GM06990 (cell line): Measurements from ENCODE around the gene SV2B.

Experiments used
- DNase-seq: peaks from one replicate; pipeline ENCODE4 v3.0.0-alpha.2; 2011; ENCODE audit not compliant: insufficient read length; ENCODE audit errors: extremely low read depth
- H3K27me3 ChIP-seq: replicated peaks from 2 replicates; pipeline ENCODE4 v1.6.0; 2011; ENCODE audit warnings: low read length; ENCODE audit not compliant: control insufficient read depth, insufficient read depth
- H3K36me3 ChIP-seq: 2 replicates; pipeline ENCODE4 v1.5.1; 2011; ENCODE audit warnings: low read length; ENCODE audit not compliant: control insufficient read depth, insufficient read depth
- H3K4me3 ChIP-seq: replicated peaks from 2 replicates; pipeline ENCODE4 v1.5.1; 2011; ENCODE audit warnings: low read depth, mild to moderate bottlenecking, control low read depth, low read length
- TF ChIP-seq, protein P1 (sequence below): IDR thresholded peaks from 2 replicates; pipeline ENCODE4 v1.5.1; 2011; ENCODE audit warnings: low read length, control low read depth, mild to moderate bottlenecking, inconsistent platforms; ENCODE audit not compliant: insufficient read depth, poor library complexity, severe bottlenecking

The SV2B gene

DNA sequence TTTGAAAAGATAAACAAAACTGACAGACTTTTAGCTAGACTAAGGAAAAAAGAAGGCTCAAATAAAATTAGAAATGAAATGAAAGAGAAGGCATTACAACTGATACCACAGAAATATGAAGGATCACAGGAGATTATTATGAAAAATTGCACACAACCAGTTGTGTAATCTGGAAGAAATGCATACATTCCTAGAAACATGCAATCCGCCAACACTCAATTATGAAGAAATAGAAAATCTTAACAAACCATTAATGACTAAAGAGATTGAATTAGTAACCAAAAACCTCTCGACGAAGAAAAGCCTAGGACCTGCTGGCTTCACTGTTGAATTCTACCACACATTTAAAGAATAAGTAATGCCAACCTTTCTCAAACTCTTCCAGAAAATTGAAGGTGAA is 149.5 kb downstream of the SV2B start:
- TF ChIP-seq, protein P1, sequence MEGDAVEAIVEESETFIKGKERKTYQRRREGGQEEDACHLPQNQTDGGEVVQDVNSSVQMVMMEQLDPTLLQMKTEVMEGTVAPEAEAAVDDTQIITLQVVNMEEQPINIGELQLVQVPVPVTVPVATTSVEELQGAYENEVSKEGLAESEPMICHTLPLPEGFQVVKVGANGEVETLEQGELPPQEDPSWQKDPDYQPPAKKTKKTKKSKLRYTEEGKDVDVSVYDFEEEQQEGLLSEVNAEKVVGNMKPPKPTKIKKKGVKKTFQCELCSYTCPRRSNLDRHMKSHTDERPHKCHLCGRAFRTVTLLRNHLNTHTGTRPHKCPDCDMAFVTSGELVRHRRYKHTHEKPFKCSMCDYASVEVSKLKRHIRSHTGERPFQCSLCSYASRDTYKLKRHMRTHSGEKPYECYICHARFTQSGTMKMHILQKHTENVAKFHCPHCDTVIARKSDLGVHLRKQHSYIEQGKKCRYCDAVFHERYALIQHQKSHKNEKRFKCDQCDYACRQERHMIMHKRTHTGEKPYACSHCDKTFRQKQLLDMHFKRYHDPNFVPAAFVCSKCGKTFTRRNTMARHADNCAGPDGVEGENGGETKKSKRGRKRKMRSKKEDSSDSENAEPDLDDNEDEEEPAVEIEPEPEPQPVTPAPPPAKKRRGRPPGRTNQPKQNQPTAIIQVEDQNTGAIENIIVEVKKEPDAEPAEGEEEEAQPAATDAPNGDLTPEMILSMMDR = no peak
- Histone ChIP-seq H3K36me3 (no peaks in the 10 kb centered on the region), H3K4me3 (no peak overlapping the region), H3K27me3 (no peaks in the 10 kb centered on the region)
- DNase-seq = no peak

DNA sequence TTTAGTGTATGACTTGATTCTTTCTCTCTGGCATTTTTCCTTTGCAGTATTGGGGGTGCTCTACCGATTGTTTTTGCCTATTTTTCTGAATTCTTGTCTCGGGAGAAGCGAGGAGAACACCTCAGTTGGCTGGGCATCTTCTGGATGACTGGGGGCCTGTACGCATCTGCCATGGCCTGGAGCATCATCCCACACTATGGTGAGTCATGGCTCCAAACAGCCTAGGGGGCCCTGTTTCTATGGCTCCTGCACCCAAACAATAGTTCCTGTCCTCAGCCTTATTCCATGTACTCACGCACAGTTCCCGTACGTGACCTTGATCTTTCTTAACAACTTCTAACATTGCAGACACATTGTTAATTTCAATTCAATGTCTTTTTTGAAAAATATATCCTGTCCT is 152.3 kb downstream of the SV2B start:
- no peaks in the 10 kb centered on the region for H3K27me3 ChIP-seq
- no peak for DNase-seq
- TF ChIP-seq, protein P1 = no peak
- H3K36me3 ChIP-seq = no peaks in the 10 kb centered on the region
- no peak overlapping the region for H3K4me3 ChIP-seq

- Histone ChIP-seq H3K4me3 (no peak overlapping the region), H3K36me3 (no peaks in the 10 kb centered on the region), H3K27me3 (no peaks in the 10 kb centered on the region)
- DNase-seq = no peak
- TF ChIP-seq, protein P1 = no peak
Measured at GRCh38 chr15:91252756-91253155, 152.7 kb downstream of the SV2B start.

GRCh38 chr15:91253605-91254004 is 153.5 kb downstream of the SV2B start:
- TF ChIP-seq, protein P1 = no peak
- Histone ChIP-seq H3K27me3 (no peaks in the 10 kb centered on the region), H3K4me3 (no peak overlapping the region), H3K36me3 (no peaks in the 10 kb centered on the region)
- DNase-seq = no peak

DNA sequence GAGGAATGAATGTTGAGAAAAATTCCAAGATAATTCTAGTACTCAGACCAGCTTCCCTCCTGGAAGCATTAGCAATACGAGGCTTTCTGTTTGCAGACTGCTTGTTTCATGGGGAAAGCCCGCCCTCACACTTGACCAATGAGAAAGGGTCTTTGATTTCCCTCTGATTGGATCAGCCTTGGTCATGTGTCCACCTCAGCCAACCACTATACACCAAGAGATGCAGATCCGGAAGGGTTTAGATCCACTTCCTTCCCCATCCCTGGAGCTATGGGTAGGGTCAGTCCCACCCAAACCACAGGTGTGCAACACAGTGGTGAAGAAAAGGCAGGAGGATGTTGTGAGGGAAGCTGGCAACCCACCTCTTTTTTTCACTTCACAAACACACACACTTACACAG is 154.7 kb downstream of the SV2B start:
- H3K27me3 ChIP-seq = no peaks in the 10 kb centered on the region
- no peak overlapping the region for H3K4me3 ChIP-seq
- no peaks in the 10 kb centered on the region for H3K36me3 ChIP-seq
- DNase-seq = no peak
- TF ChIP-seq, protein P1 = no peak

DNA sequence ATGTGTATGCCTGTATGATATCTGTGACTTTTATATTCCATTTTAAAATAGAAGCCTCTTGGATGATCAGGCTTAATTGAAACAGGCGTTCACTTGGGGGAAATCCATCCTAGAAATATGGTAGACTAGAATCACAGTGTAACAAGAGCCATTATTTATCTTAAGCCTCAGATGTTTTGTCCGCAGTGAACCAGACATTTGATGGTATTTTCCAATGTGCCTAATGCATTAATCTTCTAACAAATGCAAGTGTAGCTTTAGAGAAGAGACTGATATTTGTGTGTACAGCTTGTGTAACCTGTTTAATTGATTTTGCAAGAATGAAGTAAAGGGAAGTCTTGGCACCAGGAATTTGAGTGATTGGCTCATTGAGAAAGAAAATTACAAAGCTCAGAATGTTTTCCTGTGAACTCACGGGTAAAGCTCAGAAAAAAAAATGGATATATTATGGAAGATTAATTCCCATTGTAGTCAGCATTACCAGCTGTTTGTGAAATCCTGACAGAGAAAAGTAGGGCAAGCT is 155.7 kb downstream of the SV2B start:
- TF ChIP-seq, protein P1 = no peak
- Histone ChIP-seq H3K27me3 (no peaks in the 10 kb centered on the region), H3K4me3 (no peak overlapping the region), H3K36me3 (no peaks in the 10 kb centered on the region)
- no peak for DNase-seq
